AG09319 (cell line): ENCODE measurements around the gene CCDC80.
A peak's percentile ranks its signal among the peaks of the same experiment; 100 is the strongest.

Experiments
- DNase-seq: peaks from one replicate; pipeline ENCODE4 v3.0.0-alpha.2; 2010; ENCODE audit warnings: low read depth; ENCODE audit errors: extremely low read depth
- TF ChIP-seq, protein P1 (sequence below): IDR thresholded peaks from 2 replicates; pipeline ENCODE4 v1.5.1; 2011; ENCODE audit warnings: low read depth, mild to moderate bottlenecking, inconsistent platforms, low read length, moderate library complexity

CCDC80 gene

DNA sequence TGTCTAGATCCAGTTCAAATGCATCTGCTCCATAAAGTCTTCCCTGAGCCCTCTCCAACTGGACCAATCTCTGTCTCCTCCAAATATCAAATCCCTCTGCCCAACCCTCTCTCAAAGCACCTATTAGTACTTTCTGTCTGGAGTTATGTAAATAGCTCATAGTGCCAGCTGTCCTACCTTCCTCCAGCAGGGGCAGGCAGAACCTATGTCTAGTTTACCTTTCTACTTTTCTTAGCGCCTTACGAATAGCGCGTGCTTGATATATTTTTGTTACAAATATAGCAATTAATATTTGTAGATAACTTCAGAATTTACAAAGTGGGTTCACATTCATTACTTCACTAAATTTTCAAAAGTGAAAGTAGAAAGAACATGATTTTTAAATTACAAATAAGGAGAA, 14.0 kb upstream of the CCDC80 start:
- TF ChIP-seq, protein P1, sequence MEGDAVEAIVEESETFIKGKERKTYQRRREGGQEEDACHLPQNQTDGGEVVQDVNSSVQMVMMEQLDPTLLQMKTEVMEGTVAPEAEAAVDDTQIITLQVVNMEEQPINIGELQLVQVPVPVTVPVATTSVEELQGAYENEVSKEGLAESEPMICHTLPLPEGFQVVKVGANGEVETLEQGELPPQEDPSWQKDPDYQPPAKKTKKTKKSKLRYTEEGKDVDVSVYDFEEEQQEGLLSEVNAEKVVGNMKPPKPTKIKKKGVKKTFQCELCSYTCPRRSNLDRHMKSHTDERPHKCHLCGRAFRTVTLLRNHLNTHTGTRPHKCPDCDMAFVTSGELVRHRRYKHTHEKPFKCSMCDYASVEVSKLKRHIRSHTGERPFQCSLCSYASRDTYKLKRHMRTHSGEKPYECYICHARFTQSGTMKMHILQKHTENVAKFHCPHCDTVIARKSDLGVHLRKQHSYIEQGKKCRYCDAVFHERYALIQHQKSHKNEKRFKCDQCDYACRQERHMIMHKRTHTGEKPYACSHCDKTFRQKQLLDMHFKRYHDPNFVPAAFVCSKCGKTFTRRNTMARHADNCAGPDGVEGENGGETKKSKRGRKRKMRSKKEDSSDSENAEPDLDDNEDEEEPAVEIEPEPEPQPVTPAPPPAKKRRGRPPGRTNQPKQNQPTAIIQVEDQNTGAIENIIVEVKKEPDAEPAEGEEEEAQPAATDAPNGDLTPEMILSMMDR: peak; percentile 1; the same call in 1 of the 2 replicates
- DNase-seq: no peak

DNA sequence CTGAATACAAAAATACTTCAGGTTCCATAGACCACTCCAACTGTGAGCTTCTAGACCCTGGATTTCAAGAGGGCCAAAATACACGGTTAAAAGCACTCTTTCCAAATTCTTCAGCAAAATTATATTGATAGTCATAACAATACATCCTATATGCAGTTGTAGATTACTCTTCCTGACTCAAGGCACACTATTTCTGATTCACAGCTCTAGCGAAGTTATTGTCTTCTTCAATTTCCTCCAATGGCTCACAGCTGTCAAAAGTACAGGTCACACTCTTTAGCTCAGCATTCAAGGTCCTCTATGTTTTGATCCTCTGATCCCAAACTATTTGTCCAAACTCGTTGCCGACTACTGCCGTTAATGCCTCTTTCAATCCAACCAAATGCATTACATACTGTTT, 13.5 kb upstream of the CCDC80 start:
- TF ChIP-seq, protein P1: no peak
- DNase-seq: no peak

DNA sequence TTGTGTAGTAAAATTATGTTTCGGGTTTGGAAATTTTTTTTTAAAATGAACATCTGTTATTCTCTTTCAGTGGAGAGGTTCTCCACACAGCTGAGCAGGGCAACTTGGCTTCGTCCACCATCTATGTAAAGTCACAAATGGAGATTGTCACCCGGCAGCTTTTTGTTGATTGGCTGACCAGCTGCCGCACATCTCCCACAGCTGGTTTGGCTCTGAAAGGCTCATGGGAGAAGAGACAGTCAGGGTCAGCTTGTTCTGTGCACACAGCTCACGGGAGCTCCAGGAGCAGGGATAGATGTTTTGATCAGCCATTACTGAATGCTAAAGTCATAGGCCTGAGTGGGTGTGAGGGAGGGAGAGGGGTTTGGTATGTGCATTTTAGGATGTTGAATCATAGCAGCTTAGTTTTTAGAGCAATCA, 12.9 kb upstream of the CCDC80 start:
- TF ChIP-seq, protein P1: no peak
- no peak for DNase-seq

DNA sequence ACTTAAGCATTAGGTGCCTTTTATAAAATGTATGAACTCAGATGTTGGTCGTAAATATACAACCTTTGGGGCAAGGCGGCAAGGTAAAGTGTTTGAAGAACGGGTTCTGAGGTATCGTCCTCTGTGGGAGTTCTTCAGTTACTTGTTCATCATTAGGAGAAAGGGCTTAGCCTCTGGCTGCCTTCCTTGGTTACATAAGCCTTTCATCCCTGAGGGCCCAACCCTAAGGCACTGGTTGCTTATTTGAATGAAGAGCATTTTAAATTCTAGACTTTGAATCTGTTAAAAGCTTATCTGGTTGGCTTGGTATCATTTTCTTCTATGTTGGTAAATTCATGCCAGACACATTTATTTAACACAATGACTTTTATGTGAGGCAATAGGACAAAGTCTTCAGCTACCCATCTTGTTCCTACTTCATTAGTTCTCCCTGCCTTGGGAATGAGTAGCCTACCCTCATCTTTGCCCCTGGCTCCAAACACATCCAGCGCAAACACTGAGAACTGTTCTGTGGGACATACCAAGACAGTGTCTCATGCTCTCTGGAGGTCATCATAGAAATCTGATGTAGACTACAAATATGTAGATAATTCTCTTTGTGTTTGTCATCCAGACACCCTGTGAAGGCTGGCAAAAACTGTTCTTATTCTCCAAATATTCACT, 12.4 kb upstream of the CCDC80 start:
- DNase-seq: no peak
- TF ChIP-seq, protein P1: no peak

DNA sequence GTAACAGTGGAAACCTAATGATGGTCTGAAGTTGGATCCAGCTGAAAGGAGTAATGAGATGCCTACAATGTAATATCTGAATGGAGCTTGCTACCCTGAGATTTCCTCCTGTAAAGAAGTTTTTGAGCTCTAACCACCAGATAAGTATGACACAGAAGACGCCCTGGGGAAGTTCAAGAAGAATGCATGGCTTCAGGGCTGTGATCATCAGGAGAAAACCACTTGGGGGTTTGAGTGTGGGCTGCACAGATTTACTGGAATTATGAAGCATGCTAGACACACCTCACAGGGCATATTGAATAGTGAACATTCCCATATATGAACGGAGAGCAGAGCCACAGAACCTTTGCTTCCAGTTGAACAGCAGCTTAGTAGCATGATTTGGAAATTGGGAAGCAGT, 10.6 kb upstream of the CCDC80 start:
- no peak for DNase-seq
- TF ChIP-seq, protein P1: no peak

DNA sequence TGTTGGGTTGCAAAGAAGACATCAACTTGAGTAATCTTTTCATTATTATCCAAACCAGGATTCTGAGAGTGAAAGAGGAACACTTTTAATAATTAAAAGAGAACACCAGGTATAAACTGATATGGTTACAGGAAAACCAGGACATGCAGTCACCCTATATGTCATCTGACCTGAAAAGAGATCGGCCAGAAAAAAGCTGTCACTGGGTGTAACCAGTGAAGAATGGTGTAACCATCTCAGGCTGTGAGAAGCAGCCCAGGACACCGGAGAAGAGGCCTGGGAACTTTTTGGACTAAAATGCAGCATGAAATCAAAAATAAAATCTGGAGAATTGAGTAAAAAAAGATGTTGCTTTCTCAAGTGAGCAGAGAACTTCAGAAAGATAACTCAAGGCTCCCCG, 10.1 kb upstream of the CCDC80 start:
- TF ChIP-seq, protein P1: no peak
- DNase-seq: no peak

DNA sequence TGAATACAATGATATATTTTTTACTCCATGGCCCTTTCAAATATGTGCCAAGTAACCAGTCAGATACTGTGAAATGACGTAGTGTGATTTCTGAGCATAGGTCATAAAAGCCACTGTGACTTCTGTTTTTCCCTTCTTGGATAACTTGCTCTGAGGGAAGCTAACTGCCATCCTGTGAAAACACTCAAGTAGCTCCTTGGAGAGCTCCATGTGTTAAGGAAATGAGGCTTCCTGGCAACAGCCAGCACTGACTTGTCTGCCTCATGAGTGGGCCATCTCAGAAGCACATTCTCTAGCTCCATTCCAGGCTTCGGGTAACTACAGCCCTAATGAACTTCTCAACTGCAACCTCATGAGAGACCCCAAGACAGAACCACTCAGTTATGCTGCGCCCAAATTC, 9.5 kb upstream of the CCDC80 start:
- TF ChIP-seq, protein P1: no peak
- DNase-seq: no peak
